ENCODE data around the gene POLR2F. TPM values are rescaled to one million over a fixed set of nuclear protein-coding genes. Genes with fewer than 3 reads are reported as not detected.
A peak's percentile ranks its signal among the peaks of the same experiment; 100 is the strongest.
"Not testable (repeated sequence)": the region's sequence is repeated elsewhere in the genome, so short reads cannot be mapped to it uniquely, and the experiment has no call there.

Gene POLR2F
- total RNA-seq, 4 donors from 2014 or later, result 19.7 to 88.9 (median 55.2) TPM

- 73 to 79% methylated on average over 12 of the region's 12 CpGs for WGBS, 2 donors
- peak; percentile 27 to 36 for DNase-seq
- Histone ChIP-seq H3K9me3 (no peaks in the 10 kb centered on the region), H3K36me3 (peaks cover 21 to 25% of the 10 kb centered on the region in 2 donors), H3K27me3 (no peaks in the 10 kb centered on the region), H3K4me3 (replicated peaks in 1 of 3) (no peak overlapping the region), H3K4me1 (peaks cover 7 to 11% of the 10 kb centered on the region in 2 donors), H3K27ac (peak overlapping the region in 2 of 3 donors; percentile 24 to 55)
- TF ChIP-seq CTCF (IDR thresholded peaks at IDR 0.05), result no peak
- TF ChIP-seq POLR2A (IDR thresholded peaks at IDR 0.05), result no peak
- intact Hi-C loops (cut with DNase I), result no loop called here
Observed at GRCh38 chr22:37943136-37943824, 10.2 kb upstream of the POLR2F start.

GRCh38 chr22:37943825-37944198 is 9.7 kb upstream of the POLR2F start:
- no peak for DNase-seq
- no peaks in the 10 kb centered on the region for H3K9me3 ChIP-seq
- 88 to 90% methylated on average over 6 of the region's 7 CpGs for WGBS, 2 donors
- no peak for TF ChIP-seq CTCF (IDR thresholded peaks at IDR 0.05)
- TF ChIP-seq POLR2A (IDR thresholded peaks at IDR 0.05), result no peak
- H3K27ac ChIP-seq, result peak overlapping the region in 2 of 3 donors; percentile 24 to 33
- intact Hi-C loops (cut with DNase I), result no loop called here
- no peaks in the 10 kb centered on the region for H3K27me3 ChIP-seq
- H3K4me3 ChIP-seq (replicated peaks in 1 of 3), result no peak overlapping the region
- H3K36me3 ChIP-seq, result peaks cover 21% of the 10 kb centered on the region in 2 donors
- peaks cover 7 to 11% of the 10 kb centered on the region in 2 donors for H3K4me1 ChIP-seq

GRCh38 chr22:37944423-37944822 is 9.1 kb upstream of the POLR2F start:
- H3K4me3 ChIP-seq (replicated peaks in 1 of 3); H3K9me3 ChIP-seq; DNase-seq; intact Hi-C loops (cut with DNase I); H3K27ac ChIP-seq; H3K27me3 ChIP-seq: not testable (repeated sequence)
- 93 to 94% methylated on average over 11 of the region's 11 CpGs for WGBS, 2 donors
- peaks cover 19 to 21% of the 10 kb centered on the region in 2 donors for H3K36me3 ChIP-seq
- peaks cover 7 to 11% of the 10 kb centered on the region in 2 donors for H3K4me1 ChIP-seq

- H3K4me3 ChIP-seq (replicated peaks in 1 of 3); H3K9me3 ChIP-seq; H3K36me3 ChIP-seq; DNase-seq; H3K27ac ChIP-seq; H3K27me3 ChIP-seq: not testable (repeated sequence)
- 92 to 96% methylated on average over 14 of the region's 14 CpGs for WGBS, 2 donors
- peaks cover 7 to 14% of the 10 kb centered on the region in 2 donors for H3K4me1 ChIP-seq
- intact Hi-C loops (cut with DNase I), result loop anchor here (5.0 kb wide), 1 partner anchor 45 kb away; no protein-coding TSS in a partner anchor
Observed at GRCh38 chr22:37947142-37947795, 6.2 kb upstream of the POLR2F start.

- H3K36me3 ChIP-seq, result no peaks in the 10 kb centered on the region
- no peaks in the 10 kb centered on the region for H3K27me3 ChIP-seq
- no peak for DNase-seq
- TF ChIP-seq POLR2A (IDR thresholded peaks at IDR 0.05) (no peak), CTCF (IDR thresholded peaks at IDR 0.05) (no peak)
- no peak overlapping the region for H3K4me3 ChIP-seq (replicated peaks in 1 of 3)
- peaks cover 15 to 20% of the 10 kb centered on the region in 2 donors for H3K4me1 ChIP-seq
- no peaks in the 10 kb centered on the region for H3K9me3 ChIP-seq
- no peak overlapping the region for H3K27ac ChIP-seq
- 58 to 71% methylated on average over 8 of the region's 8 CpGs for WGBS, 2 donors
- intact Hi-C loops (cut with DNase I), result no loop called here
Observed at GRCh38 chr22:37951305-37951704, 2.2 kb upstream of the POLR2F start.

GRCh38 chr22:37952629-37953028 is 870 bp upstream of the POLR2F start:
- 11 to 12% methylated on average over 18 to 20 of the region's 20 CpGs for WGBS, 2 donors
- H3K27me3 ChIP-seq; DNase-seq; intact Hi-C loops (cut with DNase I); H3K9me3 ChIP-seq; H3K27ac ChIP-seq: not testable (repeated sequence)
- peaks cover 0 to 11% of the 10 kb centered on the region in 2 donors for H3K36me3 ChIP-seq
- H3K4me3 ChIP-seq (replicated peaks in 1 of 3), result peak overlapping the region in 2 of 3 donors; percentile 69 to 78
- peaks cover 15 to 20% of the 10 kb centered on the region in 2 donors for H3K4me1 ChIP-seq
